HG03469 (cell line): ENCODE measurements around the gene DCANP1.

Source experiments
- ATAC-seq: cut with Tn5 transposase; IDR thresholded peaks from one replicate; pipeline ENCODE4 v1.9.1; 2021; ENCODE audit warnings: mild to moderate bottlenecking, moderate library complexity, moderate number of reproducible peaks; ENCODE audit not compliant: unreplicated experiment

The DCANP1 gene

GRCh38 chr5:135480511-135480910 lies 33.4 kb upstream of the DCANP1 start:
- ATAC-seq: no peak

DNA sequence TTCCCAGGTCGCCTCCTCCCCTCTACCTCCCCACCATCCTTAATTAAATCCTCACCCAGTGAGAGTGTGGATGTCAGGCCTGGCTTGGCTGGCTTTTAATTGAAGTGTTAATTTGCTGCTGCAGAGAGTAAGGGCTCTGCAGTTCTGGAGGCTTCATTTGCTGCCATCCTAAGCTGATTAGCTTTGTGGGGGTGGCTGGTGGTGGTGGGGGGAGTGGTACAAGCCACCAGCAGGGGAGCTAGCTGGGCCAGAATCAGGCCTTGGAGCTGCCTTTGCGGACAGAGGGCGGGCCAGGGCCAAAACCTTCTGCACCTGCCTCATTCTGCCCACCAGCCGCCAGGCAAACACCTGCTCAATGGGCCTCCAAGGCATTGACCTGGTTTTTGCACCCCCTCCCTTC lies 31.8 kb upstream of the DCANP1 start:
- no peak for ATAC-seq

DNA sequence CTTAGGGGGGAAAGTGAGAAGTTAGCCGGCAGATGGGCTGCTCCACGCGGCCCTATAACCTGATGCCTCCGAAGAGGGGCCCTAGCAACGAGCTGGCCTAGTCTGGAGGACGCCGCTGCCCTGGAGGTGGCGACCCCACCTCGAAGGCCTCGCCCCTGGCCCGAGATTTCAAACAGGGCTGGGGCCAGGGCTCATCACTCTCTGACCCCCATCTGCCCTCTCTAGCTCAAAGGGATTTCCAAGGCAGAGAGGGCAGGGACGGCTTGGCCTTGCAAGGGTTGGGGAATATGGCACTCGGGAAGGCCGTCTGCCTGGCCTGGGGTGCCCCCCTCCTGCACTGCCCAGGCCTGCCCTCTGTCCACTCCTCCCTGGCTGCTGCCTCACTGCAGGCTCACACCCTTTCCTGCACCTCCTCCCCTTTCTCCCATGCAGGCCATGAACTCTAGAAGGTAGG lies 30.5 kb upstream of the DCANP1 start:
- ATAC-seq: no peak

- no peak for ATAC-seq
Measured at GRCh38 chr5:135476615-135477581, 29.8 kb upstream of the DCANP1 start.

GRCh38 chr5:135473956-135474670 lies 27.0 kb upstream of the DCANP1 start:
- no peak for ATAC-seq

DNA sequence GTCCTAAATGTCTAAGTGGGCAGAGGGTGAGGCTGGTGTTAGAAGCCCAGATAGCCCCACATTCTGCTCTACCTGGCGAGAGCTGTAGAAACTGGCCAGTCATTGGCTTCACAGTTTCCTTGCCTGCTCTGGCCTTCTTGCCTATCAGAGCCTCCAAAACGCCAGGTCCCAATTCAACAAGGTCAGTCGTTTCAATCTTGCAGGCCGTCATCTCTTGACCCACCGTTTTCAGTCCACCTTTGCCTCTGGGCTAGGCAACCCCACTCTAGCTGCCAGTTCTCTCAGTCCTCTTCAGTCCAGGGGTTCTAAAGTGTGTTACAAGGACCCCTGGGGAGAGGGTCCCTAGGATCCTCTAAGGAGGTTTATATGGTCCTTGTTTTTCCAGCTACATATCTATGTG lies 25.0 kb upstream of the DCANP1 start:
- ATAC-seq: no peak

DNA sequence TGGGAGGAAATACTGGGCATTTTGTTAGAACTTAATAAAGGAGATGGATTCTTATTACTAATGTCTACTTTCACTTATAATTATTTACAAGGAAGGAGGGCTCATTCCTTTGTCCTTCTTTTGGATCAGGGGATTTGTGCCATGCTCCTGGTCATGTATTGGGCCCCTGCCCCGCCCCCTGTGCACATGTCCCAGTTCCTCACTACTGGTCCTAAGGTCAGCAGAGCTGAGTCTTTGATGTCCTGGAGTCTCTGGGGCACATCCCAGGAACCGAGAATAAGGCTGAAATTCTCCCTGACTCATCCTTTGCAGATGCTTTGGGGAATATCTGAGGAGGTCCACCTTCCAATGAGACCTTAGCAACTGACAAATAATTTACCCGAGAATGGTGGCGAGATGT lies 24.6 kb upstream of the DCANP1 start:
- no peak for ATAC-seq

- no peak for ATAC-seq
Measured at GRCh38 chr5:135469911-135470310, 22.8 kb upstream of the DCANP1 start.

- no peak for ATAC-seq
Measured at GRCh38 chr5:135468541-135468940, 21.4 kb upstream of the DCANP1 start.

- ATAC-seq: no peak
Measured at GRCh38 chr5:135467871-135468485, 20.8 kb upstream of the DCANP1 start.

DNA sequence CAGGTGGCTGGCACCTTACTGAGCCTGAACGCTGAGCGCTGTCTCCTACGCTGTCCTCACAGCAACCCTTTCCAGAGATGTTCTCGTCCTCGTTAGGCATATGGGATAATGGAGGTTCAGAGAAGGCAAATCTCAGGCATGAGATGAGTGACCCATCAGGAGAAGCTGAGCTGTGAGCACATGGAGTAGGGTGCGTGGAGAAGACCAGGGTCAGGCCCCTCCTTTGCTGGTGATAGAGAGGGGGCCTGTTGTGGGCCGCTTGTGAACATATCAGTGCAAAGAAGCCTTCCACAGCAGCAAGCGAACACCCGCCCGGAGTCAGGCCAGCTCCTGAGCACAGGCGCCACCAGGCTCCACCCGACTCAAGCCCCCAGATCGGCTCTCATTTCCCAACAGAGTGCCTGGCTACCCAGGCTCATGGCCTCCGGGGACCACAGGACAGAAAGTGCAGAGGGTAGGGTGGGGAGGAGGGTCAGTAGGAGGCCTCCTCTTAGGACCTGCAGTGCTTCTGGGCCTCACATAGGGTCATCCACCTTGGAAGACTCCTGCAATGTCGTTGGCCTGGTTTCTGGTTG lies 20.0 kb upstream of the DCANP1 start:
- no peak for ATAC-seq

DNA sequence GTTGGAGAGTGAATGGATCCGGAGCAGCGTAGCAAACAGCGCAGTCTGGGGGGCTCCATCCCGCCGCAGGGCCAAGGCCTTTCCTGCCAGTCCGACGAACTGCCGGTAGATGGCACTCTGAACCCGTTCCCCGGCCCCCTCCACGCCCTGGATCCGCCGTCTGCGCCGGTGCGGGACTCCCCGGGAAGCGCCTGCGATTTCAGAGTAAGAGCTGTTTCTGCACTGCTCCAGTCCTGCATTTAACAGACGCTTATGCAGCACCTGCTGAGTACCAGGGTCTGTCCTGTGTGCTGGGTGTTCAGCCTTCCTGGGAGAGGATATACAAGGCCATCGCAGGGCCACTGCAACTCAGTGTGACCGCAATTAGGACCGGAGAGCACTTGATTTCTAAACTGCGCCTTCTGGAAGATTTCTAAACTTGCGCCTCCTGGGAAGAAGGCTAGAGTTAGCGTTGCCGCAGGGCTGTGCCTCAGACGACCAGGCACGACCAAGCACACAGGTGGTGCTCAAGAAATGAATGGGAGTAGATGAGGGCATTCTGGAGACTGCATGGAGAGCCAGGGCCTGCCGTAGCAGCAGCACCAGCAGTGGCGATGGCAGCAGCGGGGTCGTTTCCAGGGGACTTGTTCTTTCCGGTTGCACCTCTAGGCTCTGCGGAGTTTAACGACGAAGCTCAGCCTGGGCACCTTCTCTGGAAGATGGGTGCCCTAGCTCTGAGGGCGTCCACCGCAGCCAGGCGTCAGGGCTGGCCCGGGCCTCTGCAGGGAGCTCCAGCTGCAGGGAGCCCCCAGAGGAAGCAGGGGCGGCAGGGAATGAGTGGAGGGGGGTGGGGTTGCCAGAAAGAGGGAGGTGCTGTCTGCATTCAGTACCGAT lies 19.3 kb upstream of the DCANP1 start:
- no peak for ATAC-seq

DNA sequence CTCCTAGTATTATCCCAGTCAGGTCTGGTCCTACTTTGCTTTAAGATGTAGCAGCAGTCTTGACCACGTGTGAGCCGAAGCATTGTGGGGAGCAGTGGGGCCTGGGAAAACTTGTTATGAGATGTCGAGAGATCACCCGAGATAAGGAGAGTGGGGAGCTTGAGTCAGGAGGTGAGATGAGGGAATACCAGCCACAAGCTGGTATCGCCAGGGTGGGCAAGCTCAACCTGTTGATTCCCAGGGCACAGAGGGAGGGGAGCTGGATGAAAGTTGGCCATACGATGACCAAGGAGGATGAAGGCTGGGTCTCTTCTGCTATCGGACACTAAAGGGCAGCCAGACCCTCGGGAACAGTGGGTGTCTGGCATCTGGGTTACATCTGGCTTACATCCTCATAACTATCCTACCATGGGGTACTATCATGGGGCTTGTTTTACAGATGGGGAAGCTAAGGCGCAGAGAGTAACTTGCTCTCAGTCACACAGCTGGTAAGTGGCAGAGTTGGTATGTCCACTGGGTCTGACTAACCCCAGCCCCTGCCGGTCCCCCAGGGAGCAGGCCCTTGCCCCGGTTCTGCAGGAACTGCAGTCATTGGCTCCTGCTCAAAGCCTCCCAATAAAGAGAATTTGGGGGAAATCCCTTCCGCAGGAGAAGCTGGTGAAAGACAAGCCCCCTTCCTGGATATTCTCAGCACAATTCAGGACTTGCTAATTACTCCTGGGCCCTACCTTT lies 18.4 kb upstream of the DCANP1 start:
- ATAC-seq: no peak

- ATAC-seq: no peak
Measured at GRCh38 chr5:135462304-135462703, 15.2 kb upstream of the DCANP1 start.

DNA sequence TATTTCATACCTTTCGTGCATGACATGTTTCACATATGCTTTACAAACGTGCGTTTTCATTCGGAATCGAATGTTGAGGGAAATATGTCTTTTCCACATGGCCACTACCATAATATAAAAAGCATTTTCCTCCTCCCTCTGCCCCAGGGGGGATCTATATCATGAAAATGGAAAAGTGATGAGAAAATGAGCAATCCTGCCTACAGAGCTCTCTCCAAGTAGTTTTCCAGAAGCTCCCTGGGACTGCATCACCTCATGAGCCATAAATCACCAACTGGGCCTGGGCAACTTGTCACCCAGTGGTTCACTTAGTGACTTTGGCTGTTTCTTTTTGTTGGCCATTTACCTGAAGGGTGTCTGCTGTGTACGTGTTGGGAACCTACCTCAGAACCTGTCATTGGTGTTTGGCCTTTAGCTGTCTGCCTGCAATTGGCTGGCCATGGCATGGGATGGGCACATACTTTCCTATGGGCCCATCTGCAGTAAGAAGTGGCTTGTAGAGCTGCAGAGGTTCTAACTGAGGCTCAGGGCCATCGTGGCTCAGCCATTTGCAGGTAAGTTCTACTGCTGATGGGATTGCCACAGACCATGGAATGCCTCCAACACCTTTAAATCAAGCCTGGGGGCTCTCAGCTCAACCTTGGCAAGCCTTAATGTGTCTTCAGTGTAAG lies 14.5 kb upstream of the DCANP1 start:
- no peak for ATAC-seq

GRCh38 chr5:135460246-135461033 lies 13.3 kb upstream of the DCANP1 start:
- no peak for ATAC-seq

GRCh38 chr5:135458921-135459331 lies 11.8 kb upstream of the DCANP1 start:
- no peak for ATAC-seq

- no peak for ATAC-seq
Measured at GRCh38 chr5:135458356-135458755, 11.2 kb upstream of the DCANP1 start.
